K562 (cell line): ENCODE data around the gene WDR64. TPM values are rescaled to one million over a fixed set of nuclear protein-coding genes. Genes with fewer than 3 reads are reported as not detected.
A peak's percentile ranks its signal among the peaks of the same experiment; 100 is the strongest.

Experiments
- ATAC-seq: fragments of 200-7000 bp; cut with Tn5 transposase; 3 replicates; pipeline ENCODE4 v1.9.1; 2020; ENCODE audit warnings: moderate library complexity
- Bru-seq: library from RNA; stranded (reverse); fragments of 400-500 nt; gene quantifications from one replicate; lab custom pipeline; 2021; lab: Mats Ljungman, UMichigan
- BruChase-seq, 2 experiments: library from RNA; stranded (reverse); fragments of 400-500 nt; gene quantifications; one replicate each; lab custom pipeline; 2021; lab: Mats Ljungman, UMichigan
- BruUV-seq: library from RNA; stranded (reverse); fragments of 400-500 nt; replicated peaks from 2 replicates; lab custom pipeline; 2021; lab: Mats Ljungman, UMichigan
- CTCF ChIA-PET: fragments of 300-600 bp; formaldehyde crosslinking; extraction: SDS; loops from one replicate; lab custom pipeline; 2021; ENCODE audit warnings: low intra/inter-chr PET ratio; lab: Yijun Ruan, JAX
- POLR2A ChIA-PET: fragments of 300-600, 350-650 bp; sonication (Branson Sonifier 250); formaldehyde crosslinking; extraction: SDS; loops from one replicate; lab custom pipeline; 2021; ENCODE audit warnings: antibody characterized with exemption, inconsistent platforms; lab: Yijun Ruan, JAX
- DNase-seq, 4 experiments: peaks; one replicate each; pipeline versions ENCODE4 v3.0.0 to v3.0.0-alpha.2; 2011 to 2018; ENCODE audit warnings: low spot score in 3 of 4, mixed read lengths in 3 of 4; ENCODE audit errors: extremely low read depth in 1 of 4
- FAIRE-seq: peaks from 2 replicates; lab custom pipeline; 2011; peaks lifted over from hg19 to GRCh38; lab: Jason Lieb, UNC
- H2AFZ ChIP-seq: 2 replicates; pipeline ENCODE4 v1.6.0; 2011; ENCODE audit warnings: low read depth, low read length, control low read depth, inconsistent platforms
- H3K27ac ChIP-seq: fragments of 200-600 bp; 3 replicates; pipeline ENCODE4 v1.8.0; 2011; ENCODE audit warnings: low read depth, mild to moderate bottlenecking, control low read depth, inconsistent platforms, low read length, moderate library complexity, mixed read lengths; ENCODE audit errors: extremely low read depth
- H3K27me3 ChIP-seq, 2 experiments: fragments of 300-600 bp in 1 of 2; 2 replicates in 1 of 2; 3 replicates in 1 of 2; pipeline versions ENCODE4 v1.6.0 to v1.8.0; 2011; ENCODE audit warnings: inconsistent platforms in 2 of 2, low read length in 2 of 2, mild to moderate bottlenecking in 1 of 2, mixed read lengths in 1 of 2, moderate library complexity in 1 of 2; ENCODE audit not compliant: control insufficient read depth in 2 of 2, insufficient read depth in 2 of 2
- H3K36me3 ChIP-seq: fragments of 300-600 bp; 3 replicates; pipeline ENCODE4 v1.8.0; 2011; ENCODE audit warnings: mild to moderate bottlenecking, low read length, inconsistent platforms; ENCODE audit not compliant: control insufficient read depth, insufficient read depth
- H3K4me1 ChIP-seq, 2 experiments: fragments of 200-600 bp in 1 of 2; replicated peaks in 1 of 2; 2 replicates in 1 of 2; 3 replicates in 1 of 2; pipeline versions ENCODE4 v1.5.1 to v1.8.0; 2011; ENCODE audit warnings: inconsistent platforms in 2 of 2, low read length in 2 of 2, mild to moderate bottlenecking in 1 of 2, mixed read lengths in 1 of 2, moderate library complexity in 1 of 2; ENCODE audit not compliant: control insufficient read depth in 2 of 2, insufficient read depth in 2 of 2
- H3K4me2 ChIP-seq: 2 replicates; pipeline ENCODE4 v1.6.1; 2011; ENCODE audit warnings: low read length, control low read depth, inconsistent platforms, mixed read lengths; ENCODE audit not compliant: insufficient read depth
- H3K4me3 ChIP-seq: fragments of 200-600 bp; sonication (generic), shearing (Covaris generic); 2 replicates; pipeline ENCODE4 v1.5.1; 2016; ENCODE audit warnings: control low read depth, inconsistent platforms
- H3K79me2 ChIP-seq: fragments of 200-600 bp; 3 replicates; pipeline ENCODE4 v1.8.0; 2011; ENCODE audit warnings: low read length, inconsistent platforms; ENCODE audit not compliant: control insufficient read depth, insufficient read depth
- H3K9ac ChIP-seq, 2 experiments: 2 replicates each; pipeline versions ENCODE4 v1.6.0 to v1.6.1; 2011; ENCODE audit warnings: low read depth in 2 of 2, low read length in 2 of 2, control low read depth in 1 of 2, inconsistent platforms in 1 of 2, mild to moderate bottlenecking in 1 of 2, mixed read lengths in 1 of 2; ENCODE audit not compliant: insufficient read depth in 1 of 2
- H3K9me1 ChIP-seq: one replicate; pipeline ENCODE4 v1.6.0; 2011; ENCODE audit warnings: inconsistent platforms, mild to moderate bottlenecking, low read length, moderate library complexity; ENCODE audit not compliant: control insufficient read depth, insufficient read depth
- H3K9me3 ChIP-seq: replicated peaks from 2 replicates; pipeline ENCODE4 v1.5.1; 2011; ENCODE audit warnings: low read depth, low read length, inconsistent platforms; ENCODE audit not compliant: control insufficient read depth, insufficient read depth
- H4K20me1 ChIP-seq: replicated peaks from 2 replicates; pipeline ENCODE4 v1.6.1; 2011; ENCODE audit warnings: low read length, inconsistent platforms, mixed read lengths; ENCODE audit not compliant: control insufficient read depth, insufficient read depth
- CEBPB ChIP-seq: fragments of 450-650 bp; IDR thresholded peaks from 2 replicates; pipeline ENCODE4 v1.6.1; 2016; ENCODE audit warnings: missing genetic modification characterization, missing compliant biosample characterization
- CEBPG ChIP-seq, 3 experiments: fragments of 200-800 bp in 1 of 3; sonication (Bioruptor generic) in 1 of 3; sonication (generic) in 1 of 3; formaldehyde crosslinking in 1 of 3; IDR thresholded peaks in 2 of 3; conservative IDR thresholded peaks in 1 of 3; 2 replicates each; pipeline versions ENCODE4 v1.6.1 to v1.8.0; 2016 to 2022; ENCODE audit warnings: missing compliant biosample characterization in 2 of 3, missing genetic modification characterization in 2 of 3, mild to moderate bottlenecking in 1 of 3, missing genetic modification reagents in 1 of 3
- SMARCC2 ChIP-seq: fragments of 450-650 bp; IDR thresholded peaks from 2 replicates; pipeline ENCODE4 v1.6.1; 2017; ENCODE audit warnings: antibody characterized with exemption, moderate library complexity, mild to moderate bottlenecking, low read depth
- TRIM24 ChIP-seq, 2 experiments: fragments of 450-650 bp; IDR thresholded peaks; 2 replicates each; pipeline ENCODE4 v1.6.1; 2016
- YY1 ChIP-seq, 3 experiments: IDR thresholded peaks; 2 replicates each; pipeline ENCODE4 v1.6.1; 2011; ENCODE audit warnings: low read length in 2 of 3, mild to moderate bottlenecking in 2 of 3, moderate library complexity in 2 of 3, borderline replicate concordance in 1 of 3, control low read depth in 1 of 3, low read depth in 1 of 3; ENCODE audit not compliant: insufficient read depth in 3 of 3, insufficient replicate concordance in 2 of 3, control insufficient read depth in 1 of 3, insufficient read length in 1 of 3; ENCODE audit errors: extremely low read depth in 1 of 3
- WGBS: fragments of 100-300 bp; shearing (Covaris generic); methylation state at CpG from one replicate; pipeline ENCODE4 v1.1.6; 2016; ENCODE audit warnings: low coverage, mixed read lengths; ENCODE audit not compliant: insufficient coverage; ENCODE audit errors: missing lambda C conversion rate; 5-methylcytosine and 5-hydroxymethylcytosine counted together
- in situ Hi-C: fragments of 300-500 bp; cut with MboI; formaldehyde crosslinking; loops from 4 replicates; pipeline ENCODE4 v1.15.0; 2018; ENCODE audit warnings: inconsistent platforms, mixed read lengths
- intact Hi-C: fragments of 100-400 bp; cut with micrococcal nuclease; formaldehyde crosslinking; loops from 2 replicates; pipeline ENCODE4 v1.14.2; 2022
- long read RNA-seq, 3 experiments: library from polyadenylated mRNA in 2 of 3; library from RNA in 1 of 3; unstranded in 2 of 3; stranded (forward) in 1 of 3; transcript quantifications; one replicate each; pipeline ENCODE4 v2.0.0, GENCODE V29; 2019 to 2022
- polyA minus RNA-seq, 3 experiments: library from RNA; depleted of rRNA, polyadenylated mRNA; stranded (reverse); fragments of >200 nt; gene quantifications; 2 replicates each; pipeline ENCODE4 v1.2.3, GENCODE V29; 2011
- polyA plus RNA-seq, 8 experiments: library from polyadenylated mRNA; depleted of rRNA in 4 of 8; stranded (reverse) in 5 of 8; unstranded in 3 of 8; fragments of >200 nt; fragmentation: Nextera tagmentation in 2 of 8; fragmentation: Illumina TruSeq in 1 of 8; extraction: Ambion mirVana in 2 of 8; extraction: Trizol in 1 of 8; gene quantifications; 2 replicates each; pipeline versions ENCODE4 v1.2.1 to v1.2.3, GENCODE V29; 2011 to 2014; ENCODE audit warnings: inconsistent platforms in 1 of 8, missing spikeins in 1 of 8
- total RNA-seq, 7 experiments: library from RNA; depleted of rRNA in 6 of 7; stranded (reverse); fragments of >200 nt in 6 of 7; fragmentation: Illumina TruSeq in 2 of 7; extraction: Trizol in 2 of 7; gene quantifications; 2 replicates each; pipeline versions ENCODE4 v1.2.1 to v1.2.3, GENCODE V29; 2011 to 2021; ENCODE audit warnings: low replicate concordance in 1 of 7
- TF ChIP-seq, protein P1 (sequence below), 2 experiments: fragments of 450-650 bp in 1 of 2; sonication (generic) in 1 of 2; formaldehyde crosslinking in 1 of 2; IDR thresholded peaks in 1 of 2; conservative IDR thresholded peaks in 1 of 2; 2 replicates each; pipeline versions ENCODE4 v1.6.1 to v1.8.1; 2016 to 2023; ENCODE audit warnings: mild to moderate bottlenecking in 2 of 2, moderate library complexity in 2 of 2, inconsistent platforms in 1 of 2, missing genetic modification reagents in 1 of 2

The WDR64 gene
- total RNA-seq (2011; cell fraction: chromatin; rRNA removed; ENCODE audit: low replicate concordance): 0.40 TPM in 1 of 2 replicates, not detected in the other
- total RNA-seq (2011; cell fraction: nucleolus; rRNA removed): not detected in 2 replicates
- total RNA-seq (2011; cell fraction: nucleoplasm; rRNA removed): not detected in 2 replicates
- total RNA-seq (2014; rRNA removed): not detected in 2 replicates
- total RNA-seq (2014; rRNA removed; fragmentation: Illumina TruSeq; extraction: Trizol): 0.06 and 0.29 TPM in 2 replicates
- not detected in 2 replicates for total RNA-seq (2015; rRNA removed; fragmentation: Illumina TruSeq; extraction: Trizol)
- not detected in 2 replicates for total RNA-seq (2021)
- not detected in 2 replicates for polyA plus RNA-seq (2011; rRNA removed)
- polyA plus RNA-seq (2011; cell fraction: cytosol; rRNA removed): not detected in 2 replicates
- polyA plus RNA-seq (2011; cell fraction: nucleus; rRNA removed): 0.04 TPM in 1 of 2 replicates, not detected in the other
- 0.07 and 0.25 TPM in 2 replicates for polyA plus RNA-seq (2012)
- 0.06 and 0.08 TPM in 2 replicates for polyA plus RNA-seq (2014; fragmentation: Illumina TruSeq; extraction: Trizol)
- polyA plus RNA-seq (2014; fragmentation: Nextera tagmentation; extraction: Ambion mirVana): under 1 TPM; 0.17 to 0.21 TPM
- not detected in 2 replicates for polyA plus RNA-seq (2014; rRNA removed)
- polyA minus RNA-seq (2011; rRNA and poly(A)+ RNA removed): not detected in 2 replicates
- not detected in 2 replicates for polyA minus RNA-seq (2011; cell fraction: cytosol; rRNA and poly(A)+ RNA removed)
- polyA minus RNA-seq (2011; cell fraction: nucleus; rRNA and poly(A)+ RNA removed): not detected in 2 replicates
- percentile 19 among the genes with signal in this experiment for Bru-seq, nascent RNA
- percentile 14 among the genes with signal in this experiment for BruChase-seq, experiment 1, labeled RNA remaining after a 2-hour chase
- percentile 13 among the genes with signal in this experiment for BruChase-seq, experiment 2, labeled RNA remaining after a 6-hour chase
- long read RNA-seq, experiment 1, partial matches to known transcripts: 0 of 1 reads
- long read RNA-seq, experiment 1, other reads (novel, unspliced or antisense): 0 of 1 reads
- long read RNA-seq, experiment 2: 0 reads
- long read RNA-seq, experiment 3: 0 reads

DNA sequence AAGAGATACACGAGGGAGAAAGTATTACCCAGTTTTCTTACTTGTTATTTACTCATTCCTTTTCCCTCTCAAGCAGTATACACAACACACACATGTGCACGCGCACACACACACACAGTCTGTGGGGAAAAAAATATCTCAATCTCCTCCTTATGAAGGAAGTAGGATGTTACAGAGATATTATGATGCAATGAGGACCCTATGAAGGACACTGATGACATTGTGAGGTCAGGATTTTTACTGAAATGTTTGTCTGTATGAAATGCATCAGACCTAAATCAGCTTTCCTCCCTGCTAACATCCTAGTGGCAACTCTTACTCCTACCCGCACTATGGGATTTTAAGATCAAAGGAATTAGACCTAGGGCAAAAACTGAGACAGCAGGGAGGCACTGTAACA is at the start of gene WDR64:
WDR64 (plus strand) TSS at position 270 of the 400 bp plus-strand sequence. CDS start 204 bp downstream, outside the sequence.
- ATAC-seq: no peak; the same call in 2 of the 3 replicates
- H3K36me3 ChIP-seq: no peaks in the 10 kb centered on the region
- no peak for DNase-seq
- intact Hi-C loops: no loop called here
- H3K9me1 ChIP-seq: no peaks in the 10 kb centered on the region
- POLR2A ChIA-PET: interaction anchor here (0.6 kb wide), 1 partner anchor 192 kb away, joined by 3 read pairs; no protein-coding TSS in a partner anchor
- H3K9me3 ChIP-seq: no peaks in the 10 kb centered on the region
- no peak within 1 kb of the TSS for H3K27ac ChIP-seq
- 77% methylated on average over 4 of the region's 4 CpGs for WGBS
- CTCF ChIA-PET: no interaction called here
- no peaks in the 10 kb centered on the region for H4K20me1 ChIP-seq
- peaks cover 0 to 4% of the 10 kb centered on the region in 2 experiments; a peak in 2 of 5 replicates for H3K4me1 ChIP-seq
- in situ Hi-C loops: no loop called here
- H3K4me3 ChIP-seq: no peak within 1 kb of the TSS
- no peak within 1 kb of the TSS for H3K4me2 ChIP-seq
- no TSS peak for BruUV-seq
- H3K27me3 ChIP-seq: no peaks in the 10 kb centered on the region
- H3K9ac ChIP-seq: no peak within 1 kb of the TSS
- TF ChIP-seq TRIM24 (IDR thresholded peaks at IDR 0.05): peak; percentile 23 to 34; a peak in 2 of 4 replicates
- peak; percentile 63 for TF ChIP-seq CEBPB (tag)
- peak; percentile 54; the same call in 1 of the 2 replicates for TF ChIP-seq CEBPG (CRISPR knock-in tag; IDR thresholded peaks at IDR 0.05)
- peak in 1 of 2 experiments; percentile 70; a peak in 3 of 4 replicates for TF ChIP-seq CEBPG (tag; conservative IDR thresholded peaks at IDR 0.05 in 1 of 2, IDR thresholded peaks at IDR 0.05 in 1 of 2)
- no peak for TF ChIP-seq YY1 (IDR thresholded peaks at IDR 0.05; ENCODE audit: borderline replicate concordance in 1 of 3, control insufficient read depth in 1 of 3, extremely low read depth in 1 of 3, insufficient read depth in 3 of 3, insufficient read length in 1 of 3, insufficient replicate concordance in 2 of 3, low read depth in 1 of 3, low read length in 2 of 3)
- TF ChIP-seq, protein P1, sequence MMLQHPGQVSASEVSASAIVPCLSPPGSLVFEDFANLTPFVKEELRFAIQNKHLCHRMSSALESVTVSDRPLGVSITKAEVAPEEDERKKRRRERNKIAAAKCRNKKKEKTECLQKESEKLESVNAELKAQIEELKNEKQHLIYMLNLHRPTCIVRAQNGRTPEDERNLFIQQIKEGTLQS (IDR thresholded peaks at IDR 0.05): peak; percentile 64
- TF ChIP-seq, protein P1 (CRISPR knock-in tag; conservative IDR thresholded peaks at IDR 0.05): no peak
- TF ChIP-seq SMARCC2: no peak
- no peak for FAIRE-seq
- 0 out of 2 replicates have a peak within 1 kb of the TSS, but pooled peaks have one; percentile 23 for H2AFZ ChIP-seq
- H3K79me2 ChIP-seq: no peaks in the 10 kb centered on the region
